ENCODE results near the gene NEURL4.

The NEURL4 gene

DNA sequence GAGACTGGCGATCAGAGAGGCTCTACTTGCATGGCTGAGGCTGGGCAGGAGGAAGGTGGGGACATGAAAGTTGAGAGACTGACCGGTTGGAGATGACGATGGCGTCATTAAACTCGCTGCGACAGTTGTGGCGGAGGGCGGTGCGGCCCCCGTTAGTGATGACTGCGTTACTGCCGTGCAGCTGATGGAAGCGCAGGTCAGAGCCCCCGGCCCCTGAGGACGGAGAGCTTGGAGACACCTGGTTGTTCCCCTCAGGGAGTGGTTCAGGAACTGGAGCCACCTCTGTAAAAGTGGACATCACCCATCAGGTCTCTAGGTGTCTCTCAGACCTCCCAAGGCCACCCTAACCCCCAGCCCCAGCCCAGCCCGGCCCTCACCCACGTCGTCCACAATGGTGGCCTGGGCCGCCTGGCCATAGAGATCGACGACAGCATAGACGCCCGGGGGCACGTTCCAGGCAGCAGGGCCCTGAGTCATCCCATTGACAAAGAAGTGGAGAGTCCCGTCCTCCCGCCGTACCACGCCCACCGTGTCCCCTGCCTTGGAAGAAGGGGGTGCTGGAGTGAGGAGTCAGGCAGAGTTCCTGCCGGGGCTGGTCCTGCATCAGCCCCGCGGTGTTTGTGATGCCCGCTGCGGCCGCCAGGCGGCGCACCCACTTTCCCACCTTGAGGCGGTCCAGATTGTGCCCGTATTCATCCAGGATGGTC lies 5.3 kb downstream of the NEURL4 start:
- no peak for DNase-seq (ENCODE audit: low read depth)

DNA sequence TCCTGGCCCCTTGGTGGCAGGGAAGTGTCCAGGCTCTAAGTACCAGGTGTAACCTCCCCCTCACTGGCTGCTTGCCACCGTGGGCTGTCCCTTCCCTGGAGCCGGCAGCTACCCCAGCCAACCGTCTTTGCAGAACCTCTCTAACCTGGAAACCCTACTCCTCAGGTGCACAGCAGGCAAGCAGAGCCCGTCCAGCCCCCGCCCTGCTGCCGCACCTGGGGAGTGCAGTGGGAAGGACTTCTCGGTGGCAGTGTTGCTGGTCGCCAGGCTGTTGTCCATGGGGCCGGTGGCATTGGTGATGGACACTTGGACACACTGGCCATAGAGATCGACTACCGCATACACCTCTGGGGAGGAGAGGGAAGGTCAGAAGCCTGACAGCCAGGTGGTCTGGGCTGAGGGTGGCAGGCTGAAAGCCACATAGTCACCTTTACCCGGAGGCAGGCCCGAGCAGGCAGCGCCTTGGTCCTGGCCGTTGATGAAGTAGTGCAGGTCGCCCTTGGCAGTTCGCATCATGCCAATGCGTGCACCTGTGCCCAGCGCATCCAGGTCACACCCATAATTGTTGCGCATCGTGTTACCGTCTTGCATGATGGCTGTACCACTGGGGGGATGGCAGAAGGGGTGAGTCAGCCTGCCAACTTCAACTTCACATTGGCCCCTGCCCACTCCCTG lies 6.5 kb downstream of the NEURL4 start:
- no peak for DNase-seq (ENCODE audit: low read depth)

DNA sequence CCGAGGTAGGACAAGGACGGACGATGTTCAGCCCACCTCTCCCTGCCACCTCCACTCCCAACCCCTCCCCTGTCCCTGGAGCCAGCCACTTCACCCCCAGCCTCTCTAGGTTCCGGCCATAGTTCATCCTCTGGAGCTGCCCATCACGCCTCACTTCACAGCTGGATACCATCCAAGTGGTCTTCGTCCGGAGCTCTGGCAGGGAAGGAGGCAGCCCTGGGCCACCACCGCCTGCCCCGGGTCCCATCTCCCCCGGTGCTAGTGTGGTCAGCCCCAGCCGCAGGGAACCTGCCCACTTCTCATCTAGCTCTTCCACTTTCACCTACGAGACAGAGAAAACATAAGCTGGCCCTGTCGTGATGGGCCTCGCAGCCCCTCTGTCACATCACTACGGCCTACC lies 7.7 kb downstream of the NEURL4 start:
- no peak for DNase-seq (ENCODE audit: low read depth)

DNA sequence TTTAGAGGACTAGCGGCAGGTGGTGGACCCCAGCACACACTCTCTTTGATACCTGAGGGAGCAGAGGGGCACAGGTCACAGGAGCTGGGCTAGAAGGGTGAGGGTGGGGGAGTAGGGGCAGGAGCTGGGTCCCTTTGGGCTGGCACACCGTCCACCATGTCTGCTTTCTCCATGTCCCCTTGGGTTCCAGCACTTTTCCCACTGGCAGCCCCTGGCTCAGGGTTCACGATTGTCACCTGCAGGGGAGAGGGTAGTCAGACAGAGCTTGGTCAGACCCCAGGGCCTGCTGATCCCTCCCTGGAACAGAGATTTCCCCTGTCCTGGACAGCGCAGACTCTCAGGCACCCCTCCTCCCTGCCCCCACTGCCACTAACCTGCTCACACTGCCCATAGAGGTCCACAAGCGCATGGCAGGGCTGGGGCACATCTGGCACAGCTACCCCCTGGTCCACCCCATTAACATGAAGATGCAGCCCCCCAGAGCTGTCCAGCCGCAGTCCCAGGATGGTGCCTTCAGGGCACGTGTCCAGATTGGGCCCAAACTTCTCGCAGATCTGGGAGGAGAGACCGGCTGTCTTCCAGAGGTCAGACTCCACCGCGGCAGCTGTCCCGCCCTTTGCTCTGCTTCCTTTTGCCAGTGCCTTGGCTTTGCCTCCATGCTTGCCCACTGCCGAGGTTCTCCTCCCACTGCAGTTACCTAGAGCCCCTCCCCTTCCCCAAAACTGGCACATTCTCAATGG lies 10.8 kb downstream of the NEURL4 start:
- no peak for DNase-seq (ENCODE audit: low read depth)

DNA sequence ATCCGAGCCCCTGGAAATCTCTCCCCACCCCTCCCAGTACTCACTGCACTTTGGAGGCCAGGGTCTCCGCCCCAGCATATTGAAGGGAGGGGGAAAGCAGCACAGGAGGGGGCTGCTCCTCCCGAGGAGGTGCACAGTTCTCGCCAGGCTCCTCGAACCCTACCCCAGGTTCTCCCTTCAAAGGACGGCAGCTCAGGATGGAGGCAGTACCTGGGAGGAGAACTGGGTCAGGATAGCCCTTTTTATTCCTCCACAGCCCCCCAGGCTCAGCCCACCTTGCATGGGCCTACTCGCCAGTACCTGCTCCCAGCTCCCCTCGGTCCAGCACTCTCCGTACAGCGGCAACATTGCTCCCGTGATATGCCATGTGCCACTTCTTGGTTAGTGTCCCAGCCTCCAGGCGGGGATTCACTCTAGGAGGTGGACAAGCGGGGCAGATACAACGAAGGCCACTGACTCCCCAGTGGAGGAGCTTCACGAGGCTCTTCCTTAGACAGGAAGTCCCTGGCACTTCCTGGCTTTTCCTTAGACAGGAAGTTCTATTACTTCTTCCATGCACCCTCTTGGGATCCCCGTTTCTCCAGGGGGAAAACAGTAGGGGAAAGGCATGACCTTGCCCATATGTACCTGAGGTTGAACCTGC lies 11.9 kb downstream of the NEURL4 start:
- DNase-seq (ENCODE audit: low read depth): no peak

DNA sequence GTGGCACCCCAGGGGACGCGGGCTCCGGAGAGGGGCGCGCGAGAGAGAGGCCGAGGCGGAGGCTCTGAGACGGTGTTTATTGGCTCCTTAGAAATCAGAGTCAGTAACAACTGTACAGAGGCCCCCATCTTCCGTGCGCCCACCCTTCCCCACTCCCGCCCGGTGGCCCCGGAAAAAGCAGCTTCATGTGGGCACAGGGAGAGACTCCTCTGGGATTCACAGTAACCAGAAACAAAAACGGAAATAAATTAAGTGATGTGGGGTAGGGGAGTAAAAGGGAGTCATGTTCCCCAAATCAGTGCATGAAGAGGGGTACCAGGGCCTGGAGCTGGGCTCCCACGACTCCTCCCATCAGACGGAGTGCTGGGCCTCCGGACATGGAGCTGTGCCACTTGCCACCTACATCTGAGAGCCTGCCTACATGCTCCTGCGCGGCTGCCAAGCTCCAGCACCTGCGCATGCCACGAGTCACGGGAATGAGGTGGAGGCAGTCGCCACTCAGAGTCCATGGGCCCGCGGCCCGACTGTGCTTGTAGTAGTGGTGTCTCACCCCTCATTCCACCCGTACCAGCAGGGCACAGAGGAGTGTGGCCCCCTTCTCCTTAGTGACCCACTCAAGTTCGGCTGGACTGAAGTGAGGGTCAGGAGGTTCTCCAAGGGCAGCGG lies 13.4 kb downstream of the NEURL4 start:
- DNase-seq (ENCODE audit: low read depth): no peak

DNA sequence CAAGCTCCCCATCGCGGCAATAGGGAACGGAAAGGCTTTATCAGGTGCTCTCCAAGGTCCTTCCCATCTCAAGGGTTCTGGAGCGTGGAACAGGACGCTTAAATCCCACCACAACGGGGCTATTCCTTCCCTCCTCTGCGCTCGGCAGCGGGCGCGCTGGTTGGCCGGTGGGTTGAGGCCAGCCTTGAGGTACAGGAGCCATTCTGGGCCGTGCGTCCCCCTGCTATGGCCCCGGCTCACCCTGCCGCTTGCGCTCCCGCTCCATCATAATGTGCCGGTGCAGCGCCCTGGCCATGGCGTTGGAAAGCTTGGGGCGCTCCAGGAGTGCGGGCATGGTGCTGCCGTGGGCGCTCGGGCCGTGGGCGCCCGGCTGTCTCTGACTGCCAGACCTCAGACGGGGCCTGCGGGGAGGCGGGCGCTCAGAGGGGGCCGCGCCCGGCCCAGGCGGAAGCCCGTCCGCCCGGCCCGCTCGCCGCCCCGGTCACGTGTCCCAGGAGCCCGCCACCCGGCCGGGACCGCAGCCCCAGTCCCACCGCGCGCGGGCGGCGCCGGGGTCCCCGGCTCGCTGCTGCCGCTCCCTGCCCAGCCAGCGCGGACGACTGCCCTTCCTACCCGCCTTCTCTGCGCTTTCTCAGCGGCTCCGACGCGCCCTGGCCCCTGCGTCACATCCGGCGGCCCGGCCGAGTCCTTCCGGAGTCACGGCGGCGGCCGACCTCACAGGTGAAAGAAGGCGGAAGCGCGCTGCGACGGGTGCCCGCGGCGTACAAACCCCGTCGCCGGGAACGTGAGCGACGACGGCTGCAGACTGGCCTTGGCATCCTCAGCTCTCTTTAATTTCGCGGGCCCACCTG lies 14.2 kb downstream of the NEURL4 start, which contains the start of gene GPS2:
TSS of gene GPS2 (minus strand) at position 642 of the 851 bp plus-strand sequence. CDS start at position 334, 308 bp downstream.
- DNase-seq (ENCODE audit: low read depth): peak; percentile 87

DNA sequence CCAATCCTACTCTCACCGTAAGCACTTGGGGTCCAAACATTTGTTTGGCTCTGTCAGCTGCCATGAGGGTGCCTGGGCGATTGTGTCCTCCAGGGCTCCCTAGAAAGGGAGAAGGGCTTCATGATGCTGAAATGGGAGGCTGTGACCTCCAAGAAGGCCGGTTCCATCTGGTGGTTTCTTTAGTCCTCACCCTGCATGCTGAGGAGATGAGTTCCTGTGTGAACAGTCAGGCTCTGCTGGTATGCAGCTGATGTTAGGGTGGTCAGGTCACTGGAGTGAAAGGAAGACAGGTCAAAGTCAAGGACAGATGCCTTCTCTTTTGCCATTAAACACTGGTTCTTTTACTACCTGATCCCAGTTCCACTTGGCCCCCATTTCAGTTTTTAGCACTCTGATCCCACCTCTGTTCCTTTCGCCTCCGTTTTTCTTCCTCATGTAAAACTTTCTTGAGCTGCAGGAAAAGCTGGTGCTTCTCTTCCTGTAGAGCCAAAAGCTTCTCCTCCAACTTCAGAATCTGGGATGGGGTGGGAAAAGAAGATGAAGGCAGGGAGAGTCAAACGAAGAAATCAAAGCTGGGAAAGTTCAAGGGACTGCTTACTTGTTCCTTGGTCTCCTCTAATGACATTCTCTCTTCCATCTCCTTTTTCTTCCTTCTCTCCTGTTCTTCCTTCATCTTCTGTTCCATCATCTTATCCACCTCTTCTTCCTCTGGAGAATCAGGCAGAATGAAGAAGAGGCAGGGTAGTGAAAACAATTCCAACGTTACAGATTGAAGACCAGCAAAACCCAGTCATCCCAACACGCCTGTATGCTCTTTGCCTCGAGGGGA lies 15.0 kb downstream of the NEURL4 start:
- DNase-seq (ENCODE audit: low read depth): no peak

DNA sequence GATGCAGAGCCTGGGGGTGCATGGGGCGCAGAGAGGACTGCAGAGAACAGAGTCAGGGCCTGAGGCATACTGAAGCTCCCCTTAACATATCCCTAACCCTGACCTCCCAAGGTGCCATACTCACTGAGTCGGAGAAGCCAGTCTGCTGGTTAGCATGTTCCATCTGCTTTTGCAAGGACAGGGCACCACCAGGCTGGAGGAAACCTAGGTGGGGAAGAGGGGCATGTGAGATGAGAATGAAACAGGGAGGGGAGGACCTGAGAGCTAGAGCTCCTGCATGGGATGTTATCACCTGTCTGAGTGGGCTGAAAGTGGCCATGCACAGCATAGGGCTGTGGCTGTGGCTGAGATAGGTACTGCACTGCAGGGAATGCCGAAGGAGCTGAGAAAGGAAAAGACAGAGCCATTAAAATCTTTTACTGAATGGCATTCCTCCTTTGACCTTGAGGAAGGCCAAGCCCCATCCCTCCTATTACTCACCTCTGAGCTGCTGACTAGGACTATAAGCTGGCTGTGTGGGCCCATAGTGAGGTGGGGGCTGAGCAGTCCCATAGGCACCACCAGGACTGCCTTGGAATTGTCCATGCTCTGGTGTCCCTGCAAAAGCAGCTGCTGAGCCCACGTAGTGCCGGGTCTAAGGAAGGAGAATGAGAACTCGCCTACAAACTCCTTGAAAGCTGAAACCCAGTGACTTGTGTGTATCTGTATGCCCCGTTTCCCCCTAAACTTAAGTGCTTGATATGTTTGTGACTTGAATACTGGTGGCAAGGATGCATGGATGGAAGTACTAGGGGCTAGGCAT lies 15.8 kb downstream of the NEURL4 start:
- DNase-seq (ENCODE audit: low read depth): no peak

DNA sequence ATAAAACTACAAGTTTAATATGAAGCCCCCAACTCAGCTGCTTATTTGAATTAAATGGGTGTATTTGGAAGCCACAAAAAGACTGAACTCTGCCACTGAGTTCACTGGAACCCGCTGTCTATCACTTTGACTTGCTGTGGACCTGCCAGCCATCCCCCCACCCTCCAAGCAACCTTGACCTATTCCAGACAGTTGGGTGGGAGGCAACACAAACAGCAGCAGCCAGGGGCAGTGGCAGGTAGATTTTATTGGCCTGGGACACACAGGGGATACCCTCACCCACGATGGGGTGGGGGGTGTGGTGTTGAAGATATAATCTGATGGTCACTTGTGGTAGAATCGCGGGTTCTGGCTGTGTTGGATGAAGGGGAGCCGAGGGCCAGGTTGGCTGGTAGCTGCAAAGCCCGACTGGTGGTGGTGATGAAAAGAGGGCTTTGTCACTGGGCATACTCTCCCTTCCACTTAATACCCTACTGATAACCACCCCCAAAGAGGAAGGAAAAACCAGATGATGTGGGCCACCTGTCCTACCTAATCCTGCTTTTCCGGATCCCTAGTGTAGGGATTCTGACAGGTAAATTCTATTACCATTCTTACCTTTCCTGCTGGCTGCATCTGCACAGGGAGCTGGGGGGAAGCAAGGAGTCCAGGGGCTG lies 16.6 kb downstream of the NEURL4 start:
- DNase-seq (ENCODE audit: low read depth): no peak

DNA sequence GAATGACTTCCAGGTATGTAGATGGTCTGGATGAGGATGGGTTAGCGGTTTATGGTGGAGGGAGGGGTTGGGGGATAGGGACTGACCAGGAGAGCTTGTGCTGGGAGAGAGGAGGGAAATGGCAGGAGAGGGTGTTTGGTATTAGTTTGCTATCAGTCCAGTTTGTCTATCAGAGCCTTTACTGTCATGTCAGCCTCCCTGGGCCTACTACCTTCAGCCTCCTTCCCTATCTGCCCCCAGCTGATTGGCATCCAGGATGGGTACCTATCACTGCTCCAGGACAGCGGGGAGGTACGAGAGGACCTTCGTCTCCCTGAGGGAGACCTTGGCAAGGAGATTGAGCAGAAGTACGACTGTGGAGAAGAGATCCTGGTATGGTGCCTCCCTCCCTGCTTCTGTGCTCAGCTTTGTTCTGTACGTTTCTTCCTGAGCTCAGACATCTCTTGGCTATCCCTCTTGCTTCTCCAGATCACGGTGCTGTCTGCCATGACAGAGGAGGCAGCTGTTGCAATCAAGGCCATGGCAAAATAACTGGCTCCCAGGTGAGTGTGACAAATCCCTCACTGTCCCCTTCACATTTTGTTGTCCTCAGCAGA lies 17.9 kb downstream of the NEURL4 start:
- no peak for DNase-seq (ENCODE audit: low read depth)

DNA sequence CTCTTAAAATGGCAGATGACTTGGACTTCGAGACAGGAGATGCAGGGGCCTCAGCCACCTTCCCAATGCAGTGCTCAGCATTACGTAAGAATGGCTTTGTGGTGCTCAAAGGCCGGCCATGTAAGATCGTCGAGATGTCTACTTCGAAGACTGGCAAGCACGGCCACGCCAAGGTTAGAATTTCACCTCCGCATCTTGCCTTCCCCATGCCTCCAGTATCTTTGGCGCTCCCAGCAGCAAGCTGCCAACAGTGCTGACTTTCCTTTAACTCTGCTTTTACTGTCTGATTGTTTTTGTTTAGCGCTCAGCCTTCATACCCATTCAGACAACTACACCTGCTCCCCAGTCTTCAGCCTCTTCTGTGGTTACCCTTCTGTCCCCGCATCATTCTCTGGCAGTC lies 19.5 kb downstream of the NEURL4 start:
- DNase-seq (ENCODE audit: low read depth): no peak

DNA sequence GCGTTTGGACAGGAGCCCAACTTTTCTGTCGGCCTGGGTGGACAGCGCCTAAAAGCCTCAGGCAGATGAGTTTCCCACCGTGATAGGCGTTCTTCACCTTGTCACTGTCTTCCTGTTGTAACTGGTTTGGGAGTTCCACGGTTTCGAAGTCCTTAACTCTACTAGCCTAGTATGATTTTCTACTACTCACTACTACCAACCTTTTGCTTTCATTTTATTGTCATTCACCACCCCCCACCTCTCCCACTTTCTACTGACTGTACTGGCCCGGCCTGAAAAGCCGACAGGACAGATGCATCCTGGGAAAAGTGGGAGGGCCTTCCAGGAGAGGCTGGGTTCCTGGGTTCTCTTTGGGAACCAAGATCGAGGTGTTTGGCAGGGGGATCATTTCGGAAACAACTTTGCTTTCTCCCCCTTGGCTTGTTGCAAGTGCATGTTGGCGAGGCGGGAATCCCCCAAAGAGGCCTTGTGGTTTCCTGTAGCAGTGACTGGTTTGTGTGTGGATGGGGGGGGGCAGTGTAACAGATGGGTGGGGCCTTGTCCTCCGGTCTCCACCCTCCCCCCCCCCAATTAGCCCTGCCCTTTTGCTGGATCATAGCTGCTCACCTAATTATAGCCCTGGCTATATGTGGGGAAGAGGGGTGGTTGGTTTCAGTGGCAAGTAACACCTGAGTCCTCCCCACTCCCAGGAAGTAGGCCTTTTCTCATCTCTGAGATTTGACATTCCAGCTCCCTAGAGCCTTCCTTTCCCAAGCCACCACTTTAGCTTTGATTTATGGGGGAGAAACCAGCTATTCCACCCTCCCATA lies 20.3 kb downstream of the NEURL4 start:
- peak; percentile 85 for DNase-seq (ENCODE audit: low read depth)

DNA sequence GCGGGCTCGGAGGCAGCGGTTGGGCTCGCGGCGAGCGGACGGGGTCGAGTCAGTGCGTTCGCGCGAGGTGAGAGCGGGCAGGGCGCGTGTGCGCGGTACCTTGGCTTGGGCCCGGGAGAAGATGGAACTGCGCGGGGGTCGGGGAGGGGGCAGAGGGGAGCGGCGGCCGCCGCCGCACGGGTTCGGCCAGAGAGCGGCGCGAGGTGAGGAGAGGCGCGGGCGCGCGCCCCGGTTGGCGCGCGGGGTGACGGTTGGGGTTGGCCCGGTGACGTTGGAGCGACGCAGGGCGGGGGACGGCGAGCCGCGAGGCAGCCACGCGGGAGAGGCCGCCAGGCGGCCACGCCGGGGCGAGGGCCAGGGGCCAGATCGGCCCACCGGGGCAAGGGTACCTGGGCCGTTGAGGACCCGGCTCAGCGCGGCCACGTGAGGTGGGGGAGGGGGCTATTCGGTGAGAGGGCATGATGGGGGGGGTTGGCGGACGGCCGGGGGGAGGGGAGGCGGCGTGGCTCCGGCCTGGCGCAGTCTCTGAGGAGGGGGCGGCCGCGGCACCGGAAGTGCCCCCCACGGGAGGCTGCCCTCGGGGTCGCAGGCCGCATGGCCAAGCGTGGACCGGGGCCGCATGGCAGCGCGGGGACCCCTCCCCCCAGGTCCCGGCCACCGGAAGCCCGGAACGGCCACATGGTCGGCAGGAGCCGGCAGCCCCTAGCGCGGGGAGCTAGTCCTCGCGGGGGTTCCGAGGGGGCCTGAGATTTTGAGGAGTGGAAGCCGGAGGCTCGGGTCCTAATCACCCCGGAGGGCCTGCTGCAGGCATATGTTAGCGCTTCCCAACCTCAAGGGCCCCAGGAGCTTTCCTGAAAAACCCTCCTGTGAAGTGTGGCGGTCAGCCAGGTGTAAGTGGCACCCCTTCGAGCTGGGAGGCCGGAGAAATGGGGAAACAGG lies 21.2 kb downstream of the NEURL4 start:
- no peak for DNase-seq (ENCODE audit: low read depth)

DNA sequence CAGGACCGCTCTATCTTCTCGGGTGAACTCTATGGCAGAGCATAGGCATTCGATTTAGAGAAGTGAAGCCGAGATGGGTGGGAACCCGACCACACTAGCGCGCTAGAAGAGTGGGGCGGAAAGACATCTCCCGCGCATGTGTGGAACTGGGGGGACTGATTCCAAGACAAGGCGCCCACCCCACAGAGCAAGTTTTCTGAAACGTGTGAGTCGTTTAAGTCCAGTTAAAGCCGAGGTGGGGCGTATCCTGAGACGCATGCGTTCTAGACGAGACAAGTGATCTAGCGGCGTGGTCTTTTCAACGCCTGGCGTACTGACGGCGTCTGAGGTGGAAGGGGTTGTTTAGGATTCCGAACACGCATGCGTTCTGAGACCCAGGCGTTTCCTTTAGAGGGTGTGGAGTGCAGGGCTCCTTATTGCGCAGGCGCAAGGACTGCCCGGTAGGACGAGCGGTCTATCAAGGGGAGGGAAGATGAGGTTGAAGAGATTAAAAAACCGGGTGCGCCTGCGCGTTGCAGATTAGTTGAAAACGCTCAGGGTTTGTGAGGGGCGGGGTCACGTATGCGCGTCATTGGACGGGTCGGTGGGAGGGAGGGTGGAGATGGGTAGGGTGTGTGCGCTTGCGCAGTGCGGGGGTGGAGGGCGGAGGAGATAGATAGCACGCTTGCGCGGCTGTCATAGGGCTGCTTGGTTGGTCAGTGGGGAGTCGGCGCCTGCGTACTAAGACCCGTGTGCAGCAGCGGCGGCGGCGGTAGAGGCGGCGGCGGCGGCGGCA lies 22.0 kb downstream of the NEURL4 start, which contains the start of gene EIF5A:
TSS of gene EIF5A (plus strand) at position 718 of the 775 bp plus-strand sequence. CDS start 2,008 bp downstream, outside the sequence.
- peak; percentile 100 for DNase-seq (ENCODE audit: low read depth)
